Muscle of leg (tissue), 11 donors: ENCODE data around the gene NT5DC2. TPM values are rescaled to one million over a fixed set of nuclear protein-coding genes. Genes with fewer than 3 reads are reported as not detected.

ENCODE experiments used
- DNase-seq: peaks from one replicate; pipeline ENCODE4 v3.0.0; 2013
- H3K27ac ChIP-seq: one replicate; pipeline ENCODE4 v1.5.1; 2013; ENCODE audit warnings: mild to moderate bottlenecking, low read length, control low read depth
- H3K27me3 ChIP-seq: one replicate; pipeline ENCODE4 v1.6.1; 2013; ENCODE audit warnings: low read length; ENCODE audit not compliant: control insufficient read depth, insufficient read depth
- H3K36me3 ChIP-seq: one replicate; pipeline ENCODE4 v1.6.1; 2013; ENCODE audit warnings: low read length; ENCODE audit not compliant: control insufficient read depth, insufficient read depth
- H3K4me1 ChIP-seq: one replicate; pipeline ENCODE4 v1.6.1; 2013; ENCODE audit warnings: low read length; ENCODE audit not compliant: control insufficient read depth, insufficient read depth
- H3K4me3 ChIP-seq: one replicate; pipeline ENCODE4 v1.5.1; 2013; ENCODE audit warnings: low read length, control low read depth
- H3K9me3 ChIP-seq: replicated peaks from 2 replicates; pipeline ENCODE4 v1.6.1; 2013; ENCODE audit warnings: low read depth, low read length; ENCODE audit not compliant: control insufficient read depth
- WGBS: methylation state at CpG from one replicate; pipeline ENCODE4 v1.1.5; 2013; ENCODE audit warnings: missing lambda C conversion rate; ENCODE audit not compliant: insufficient coverage; 5-methylcytosine and 5-hydroxymethylcytosine counted together
- polyA plus RNA-seq, 8 donors: library from polyadenylated mRNA; unstranded; fragments of 120-200 nt; gene quantifications; one replicate each; pipeline versions ENCODE4 v1.2.1 to v1.2.3, GENCODE V29; 2013; ENCODE audit warnings: inconsistent platforms in 1 of 8, low replicate concordance in 1 of 8; ENCODE audit not compliant: insufficient read length in 8 of 8, insufficient read depth in 1 of 8
- total RNA-seq: library from RNA; stranded (reverse); fragments of 120-200 nt; gene quantifications from one replicate; pipeline ENCODE4 v1.2.4, GENCODE V29; 2013

The NT5DC2 gene
- total and polyA plus RNA-seq, 9 donors, result 52.0 to 134 (median 100) TPM

DNA sequence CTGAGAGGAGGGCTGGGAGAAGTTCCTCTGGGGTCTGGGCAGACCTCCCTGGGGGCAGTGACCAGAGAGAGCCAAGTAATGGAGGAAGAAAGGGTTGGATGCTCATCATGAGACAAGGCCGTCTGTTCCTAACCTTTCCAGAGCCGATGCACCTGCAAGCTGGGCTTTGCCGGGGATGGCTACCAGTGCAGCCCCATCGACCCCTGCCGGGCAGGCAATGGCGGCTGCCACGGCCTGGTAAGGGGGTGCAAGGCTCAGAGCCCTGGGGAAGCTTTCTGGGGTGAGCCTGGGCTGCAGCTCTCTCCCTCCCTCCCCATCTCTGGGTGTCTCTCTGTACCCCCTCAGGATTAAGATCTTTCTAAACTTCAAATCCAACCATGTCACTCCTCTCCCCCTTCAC lies 22.1 kb downstream of the NT5DC2 start:
- no peaks in the 10 kb centered on the region for H3K36me3 ChIP-seq
- DNase-seq, result no peak
- no peak overlapping the region for H3K4me3 ChIP-seq
- H3K4me1 ChIP-seq, result peaks cover 3% of the 10 kb centered on the region
- WGBS, result 79% methylated on average over 7 of the region's 7 CpGs
- no peaks in the 10 kb centered on the region for H3K9me3 ChIP-seq
- no peaks in the 10 kb centered on the region for H3K27me3 ChIP-seq
- no peak overlapping the region for H3K27ac ChIP-seq

- DNase-seq, result no peak
- H3K9me3 ChIP-seq, result no peaks in the 10 kb centered on the region
- H3K36me3 ChIP-seq, result no peaks in the 10 kb centered on the region
- no peak overlapping the region for H3K27ac ChIP-seq
- H3K4me1 ChIP-seq, result no peaks in the 10 kb centered on the region
- H3K27me3 ChIP-seq, result no peaks in the 10 kb centered on the region
- no peak overlapping the region for H3K4me3 ChIP-seq
- WGBS, result 73% methylated on average over 8 of the region's 12 CpGs
Observed at GRCh38 chr3:52509753-52510328, 23.8 kb downstream of the NT5DC2 start.

GRCh38 chr3:52507359-52507758 lies 26.3 kb downstream of the NT5DC2 start:
- Histone ChIP-seq H3K36me3 (no peaks in the 10 kb centered on the region), H3K4me1 (no peaks in the 10 kb centered on the region), H3K27ac (no peak overlapping the region), H3K4me3 (no peak overlapping the region), H3K27me3 (no peaks in the 10 kb centered on the region), H3K9me3 (no peaks in the 10 kb centered on the region)
- DNase-seq, result no peak
- 51% methylated on average over 5 of the region's 5 CpGs for WGBS

- Histone ChIP-seq H3K4me1 (no peaks in the 10 kb centered on the region), H3K9me3 (no peaks in the 10 kb centered on the region), H3K4me3 (no peak overlapping the region), H3K27me3 (no peaks in the 10 kb centered on the region), H3K27ac (no peak overlapping the region), H3K36me3 (no peaks in the 10 kb centered on the region)
- DNase-seq, result no peak
- WGBS, result 57% methylated on average over 24 of the region's 27 CpGs
Observed at GRCh38 chr3:52506266-52506966, 27.2 kb downstream of the NT5DC2 start.

DNA sequence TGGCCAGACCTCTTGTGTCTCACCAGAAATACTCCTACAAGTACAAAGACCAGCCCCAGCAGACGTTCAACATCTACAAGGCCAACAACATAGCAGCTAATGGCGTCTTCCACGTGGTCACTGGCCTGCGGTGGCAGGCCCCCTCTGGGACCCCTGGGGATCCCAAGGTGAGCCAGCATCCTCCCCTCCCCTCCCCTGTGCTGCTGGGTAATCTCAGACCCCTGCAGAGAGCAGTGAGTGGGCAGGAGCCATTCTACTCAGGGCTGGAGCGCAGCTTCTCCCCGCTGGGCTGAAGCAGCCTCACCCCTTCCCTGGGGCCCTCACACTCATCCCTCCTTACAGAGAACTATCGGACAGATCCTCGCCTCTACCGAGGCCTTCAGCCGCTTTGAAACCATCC lies 28.7 kb downstream of the NT5DC2 start:
- Histone ChIP-seq H3K36me3 (no peaks in the 10 kb centered on the region), H3K4me3 (no peak overlapping the region), H3K9me3 (no peaks in the 10 kb centered on the region), H3K27me3 (no peaks in the 10 kb centered on the region), H3K27ac (no peak overlapping the region), H3K4me1 (no peaks in the 10 kb centered on the region)
- no peak for DNase-seq
- WGBS, result 75% methylated on average over 9 of the region's 10 CpGs

DNA sequence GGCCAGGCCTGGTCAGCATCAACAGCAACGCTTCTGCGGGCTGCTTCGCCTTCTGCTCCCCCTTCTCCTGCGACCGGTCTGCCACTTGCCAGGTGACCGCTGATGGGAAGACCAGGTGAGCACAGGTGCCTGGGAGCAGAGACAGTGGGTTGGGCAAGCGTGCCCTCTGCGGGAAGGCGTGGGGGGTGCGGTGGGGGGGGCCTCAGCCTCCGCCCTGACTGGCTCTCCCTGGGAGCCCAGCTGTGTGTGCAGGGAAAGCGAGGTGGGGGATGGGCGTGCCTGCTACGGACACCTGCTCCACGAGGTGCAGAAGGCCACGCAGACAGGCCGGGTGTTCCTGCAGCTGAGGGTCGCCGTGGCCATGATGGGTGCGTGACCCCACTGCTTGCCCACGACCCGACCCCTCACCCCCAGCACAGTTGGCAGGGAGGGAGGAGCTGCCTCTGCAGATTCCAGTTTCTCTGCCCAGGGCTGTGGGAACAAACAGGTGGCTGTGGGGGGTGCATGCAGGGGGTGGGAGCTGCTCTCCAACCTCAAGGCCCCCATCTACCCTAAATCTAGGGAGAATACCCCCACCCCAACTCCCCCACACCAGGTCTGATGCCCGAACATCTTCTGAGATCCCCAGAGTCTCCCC lies 29.8 kb downstream of the NT5DC2 start:
- H3K4me3 ChIP-seq, result no peak overlapping the region
- DNase-seq, result no peak
- 55% methylated on average over 19 of the region's 23 CpGs for WGBS
- no peaks in the 10 kb centered on the region for H3K36me3 ChIP-seq
- no peak overlapping the region for H3K27ac ChIP-seq
- H3K4me1 ChIP-seq, result no peaks in the 10 kb centered on the region
- H3K27me3 ChIP-seq, result no peaks in the 10 kb centered on the region
- no peaks in the 10 kb centered on the region for H3K9me3 ChIP-seq

DNA sequence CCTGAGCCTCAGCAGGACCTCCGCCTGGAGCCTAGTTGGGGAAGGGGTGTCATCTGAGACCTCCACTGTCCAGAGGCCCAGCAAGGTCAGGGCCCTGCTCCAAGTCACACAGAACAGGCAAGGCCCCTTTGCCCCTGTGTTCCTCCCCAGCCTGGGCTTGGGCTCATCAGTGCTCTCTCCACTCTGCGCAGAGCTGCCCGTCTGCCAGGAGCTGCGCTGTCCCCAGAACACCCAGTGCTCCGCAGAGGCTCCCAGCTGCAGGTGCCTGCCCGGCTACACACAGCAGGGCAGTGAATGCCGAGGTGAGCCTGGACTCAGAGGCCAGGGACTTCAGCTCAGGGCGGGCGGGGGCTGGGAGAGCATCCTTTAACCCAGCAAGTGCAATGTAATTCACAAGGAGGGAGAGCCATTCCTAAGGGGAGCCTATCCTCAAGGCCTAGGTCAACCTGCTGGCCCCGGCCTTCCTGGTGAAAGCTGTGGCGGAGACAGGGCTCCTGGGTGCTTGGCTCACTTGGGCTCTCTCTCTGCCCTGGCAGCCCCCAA lies 30.8 kb downstream of the NT5DC2 start:
- Histone ChIP-seq H3K36me3 (no peaks in the 10 kb centered on the region), H3K27ac (no peak overlapping the region), H3K27me3 (no peaks in the 10 kb centered on the region), H3K9me3 (no peaks in the 10 kb centered on the region), H3K4me1 (no peaks in the 10 kb centered on the region), H3K4me3 (no peak overlapping the region)
- no peak for DNase-seq
- 90% methylated on average over 7 of the region's 11 CpGs for WGBS

DNA sequence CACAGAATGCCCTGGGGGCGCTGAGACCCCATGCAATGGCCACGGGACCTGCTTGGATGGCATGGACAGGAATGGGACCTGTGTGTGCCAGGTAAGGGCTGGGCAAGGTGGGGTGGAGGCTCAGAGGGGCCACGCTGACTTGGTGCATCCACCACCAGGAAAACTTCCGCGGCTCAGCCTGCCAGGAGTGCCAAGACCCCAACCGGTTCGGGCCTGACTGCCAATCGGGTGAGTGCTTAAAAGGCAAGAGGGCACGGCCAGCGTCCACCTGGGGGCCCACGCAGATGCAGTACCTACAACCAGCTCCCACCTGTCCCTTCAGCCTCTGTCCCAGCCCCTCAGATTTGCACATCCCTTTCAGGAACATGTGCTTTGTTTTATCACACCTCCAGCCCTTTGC lies 31.7 kb downstream of the NT5DC2 start:
- Histone ChIP-seq H3K4me1 (no peaks in the 10 kb centered on the region), H3K36me3 (no peaks in the 10 kb centered on the region), H3K27me3 (no peaks in the 10 kb centered on the region), H3K27ac (no peak overlapping the region), H3K4me3 (no peak overlapping the region), H3K9me3 (no peaks in the 10 kb centered on the region)
- no peak for DNase-seq
- 85% methylated on average over 11 of the region's 11 CpGs for WGBS

DNA sequence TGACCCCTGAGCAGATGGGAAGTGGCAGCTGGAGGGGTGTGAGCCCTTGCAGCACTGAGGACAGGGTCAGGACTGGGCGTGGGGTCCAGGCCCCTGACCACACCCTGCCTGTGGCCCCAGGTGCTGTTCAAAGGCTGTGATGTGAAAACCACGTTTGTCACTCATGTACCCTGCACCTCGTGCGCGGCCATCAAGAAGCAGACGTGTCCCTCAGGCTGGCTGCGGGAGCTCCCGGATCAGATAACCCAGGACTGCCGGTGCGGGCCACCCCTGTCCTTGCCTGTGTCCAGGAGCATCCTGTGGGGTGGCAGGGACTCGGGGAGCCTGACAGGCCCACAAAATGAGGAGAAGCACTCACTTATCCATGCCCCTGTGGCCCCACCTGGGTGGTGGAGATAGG lies 32.6 kb downstream of the NT5DC2 start:
- no peaks in the 10 kb centered on the region for H3K4me1 ChIP-seq
- no peaks in the 10 kb centered on the region for H3K9me3 ChIP-seq
- DNase-seq, result no peak
- 70% methylated on average over 11 of the region's 11 CpGs for WGBS
- H3K36me3 ChIP-seq, result no peaks in the 10 kb centered on the region
- no peaks in the 10 kb centered on the region for H3K27me3 ChIP-seq
- H3K27ac ChIP-seq, result no peak overlapping the region
- no peak overlapping the region for H3K4me3 ChIP-seq
